ENCODE results near the gene MTCH1.
A peak's percentile ranks its signal among the peaks of the same experiment; 100 is the strongest.

Gene MTCH1, protein sequence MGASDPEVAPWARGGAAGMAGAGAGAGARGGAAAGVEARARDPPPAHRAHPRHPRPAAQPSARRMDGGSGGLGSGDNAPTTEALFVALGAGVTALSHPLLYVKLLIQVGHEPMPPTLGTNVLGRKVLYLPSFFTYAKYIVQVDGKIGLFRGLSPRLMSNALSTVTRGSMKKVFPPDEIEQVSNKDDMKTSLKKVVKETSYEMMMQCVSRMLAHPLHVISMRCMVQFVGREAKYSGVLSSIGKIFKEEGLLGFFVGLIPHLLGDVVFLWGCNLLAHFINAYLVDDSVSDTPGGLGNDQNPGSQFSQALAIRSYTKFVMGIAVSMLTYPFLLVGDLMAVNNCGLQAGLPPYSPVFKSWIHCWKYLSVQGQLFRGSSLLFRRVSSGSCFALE

DNA sequence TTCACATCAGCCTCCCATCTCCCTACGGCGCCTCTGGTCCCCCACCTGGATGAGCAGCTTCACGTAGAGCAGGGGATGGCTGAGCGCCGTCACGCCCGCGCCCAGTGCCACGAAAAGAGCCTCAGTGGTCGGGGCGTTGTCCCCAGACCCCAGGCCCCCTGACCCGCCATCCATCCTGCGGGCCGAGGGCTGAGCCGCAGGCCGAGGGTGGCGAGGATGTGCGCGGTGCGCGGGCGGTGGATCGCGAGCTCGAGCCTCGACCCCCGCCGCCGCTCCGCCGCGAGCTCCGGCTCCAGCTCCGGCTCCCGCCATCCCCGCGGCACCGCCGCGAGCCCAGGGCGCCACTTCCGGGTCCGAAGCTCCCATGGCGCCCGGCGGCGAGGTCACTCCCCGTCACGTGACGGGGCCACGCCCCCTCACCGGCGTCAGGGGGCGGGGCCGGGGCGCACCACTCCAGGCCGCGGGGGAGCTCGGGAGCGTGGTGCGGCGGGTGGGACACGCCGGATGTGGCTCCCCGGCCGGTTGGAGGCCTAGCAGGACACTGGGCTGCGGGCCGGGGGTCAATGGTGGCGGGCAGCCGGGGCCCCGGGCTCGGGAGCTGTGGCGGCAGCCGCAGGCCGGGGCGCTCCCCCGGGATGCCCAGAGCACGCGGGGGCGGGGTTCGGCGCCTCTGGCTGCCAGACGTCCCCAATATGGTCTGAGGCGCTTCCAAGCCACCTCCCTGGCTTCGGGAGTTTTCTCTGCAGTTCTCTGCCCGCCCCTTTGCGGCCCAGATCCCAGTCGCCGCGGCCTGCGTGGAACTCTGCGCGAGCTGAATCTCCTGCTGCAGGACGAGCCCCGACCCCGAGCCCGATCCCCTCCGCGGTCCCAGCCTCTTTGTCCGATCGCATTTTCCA lies at the start of gene MTCH1:
Gene MTCH1 (minus strand): TSS at position 389 of the 896 bp plus-strand sequence. CDS start 23 bp downstream, at position 366.
- peak; percentile 71 for DNase-seq (ENCODE audit: low read depth)

DNA sequence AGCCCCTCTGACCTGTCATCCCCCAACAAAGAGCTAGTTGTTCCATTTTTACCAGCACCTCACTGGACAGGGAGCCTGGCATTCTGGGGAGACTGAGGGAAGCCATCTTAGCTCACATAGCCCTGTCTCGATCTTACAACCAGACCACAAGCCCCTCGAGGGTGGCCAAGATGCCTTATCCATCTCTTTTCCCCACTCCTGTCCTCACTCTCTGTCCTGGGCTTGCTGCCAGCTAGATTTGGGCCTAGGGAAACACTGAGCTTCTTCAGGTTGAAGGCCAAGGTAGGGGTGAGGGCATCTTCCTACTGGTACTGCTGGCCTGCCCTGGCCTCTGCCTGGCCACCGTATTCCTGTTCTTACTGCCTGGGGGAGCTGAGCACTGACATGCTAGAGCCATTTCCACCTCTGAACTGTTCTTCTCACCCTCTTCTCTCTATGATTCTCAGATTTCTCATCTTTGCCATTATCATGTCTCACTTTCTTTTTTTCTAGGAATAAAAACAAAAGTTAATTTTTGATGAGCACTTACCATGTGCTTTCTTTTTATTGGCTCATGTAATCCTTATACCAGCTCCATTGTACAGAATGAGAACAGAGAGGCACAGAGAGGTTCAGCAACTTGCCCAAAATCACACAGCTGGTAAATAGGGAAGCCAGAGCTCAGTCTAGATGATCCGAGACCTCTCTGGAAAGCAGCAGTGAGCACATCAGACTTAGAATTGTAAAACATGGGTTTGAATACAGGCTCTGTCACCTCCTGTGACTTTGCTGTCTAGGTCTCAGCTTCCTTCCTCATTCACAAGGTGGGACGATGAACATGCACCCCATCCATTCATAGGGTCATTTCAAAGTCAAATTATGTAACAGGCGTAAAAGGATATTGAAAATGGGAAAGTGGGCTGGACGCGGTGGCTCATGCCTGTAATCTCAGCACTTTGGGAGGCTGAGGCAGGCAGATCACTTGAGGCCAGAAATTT lies 48.1 kb upstream of the MTCH1 start:
- no peak for DNase-seq (ENCODE audit: low read depth)

DNA sequence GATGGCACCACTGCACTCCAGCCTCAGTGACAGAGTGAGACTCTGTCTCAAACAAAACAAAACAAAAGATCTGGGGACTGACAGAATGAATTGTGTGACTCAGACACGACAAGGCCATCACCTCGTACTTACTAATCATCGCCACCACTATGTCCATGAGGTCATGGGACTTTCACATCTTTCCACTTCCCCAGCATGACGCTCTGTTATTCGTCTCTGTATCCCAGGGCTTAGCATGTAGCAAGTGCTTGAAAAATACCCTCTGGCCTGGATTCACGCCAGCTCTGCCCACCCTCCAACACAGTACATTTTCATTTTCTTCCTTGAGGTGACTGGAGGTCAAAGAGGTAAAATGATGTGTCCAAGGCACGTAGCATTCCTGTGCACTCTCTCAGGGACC lies 47.3 kb upstream of the MTCH1 start:
- DNase-seq (ENCODE audit: low read depth), result no peak

DNA sequence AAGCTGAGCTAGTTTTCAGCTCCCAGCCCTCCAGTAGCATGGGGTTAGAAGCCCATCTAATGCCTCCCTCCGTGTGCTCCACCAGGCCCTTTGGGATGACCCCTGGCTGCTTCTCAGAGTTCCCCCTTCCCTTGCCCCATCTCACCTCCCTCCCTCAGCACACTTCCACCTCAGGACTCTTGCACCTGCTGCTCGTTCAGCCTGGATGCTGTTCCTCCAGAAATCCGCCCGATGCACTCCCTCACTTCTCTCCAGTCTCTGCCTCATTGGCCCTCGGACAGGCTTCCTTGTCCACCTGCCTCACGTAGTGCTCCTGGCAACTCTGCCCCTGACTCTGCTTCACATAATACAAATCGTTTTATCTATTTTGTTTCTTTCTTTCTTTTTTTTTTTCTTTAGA lies 46.2 kb upstream of the MTCH1 start:
- no peak for DNase-seq (ENCODE audit: low read depth)

DNA sequence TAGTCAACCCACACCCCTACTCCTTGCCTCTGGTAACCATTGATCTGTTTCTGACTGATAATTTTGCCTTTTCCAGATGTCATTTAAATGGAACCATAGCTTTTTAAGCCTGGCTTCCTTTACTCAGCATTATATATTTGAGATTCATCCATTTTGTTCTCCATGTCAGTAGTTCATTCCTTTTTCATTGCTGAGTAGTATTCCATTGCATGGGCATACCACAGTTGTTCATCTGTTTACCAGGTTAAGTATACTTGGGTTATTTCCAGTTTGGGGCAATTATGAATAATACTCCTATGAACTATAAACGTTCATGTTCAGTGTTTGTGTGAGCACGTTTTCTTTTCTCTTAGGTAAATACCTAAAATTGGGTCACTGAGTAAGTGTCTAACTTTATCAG lies 44.6 kb upstream of the MTCH1 start:
- no peak for DNase-seq (ENCODE audit: low read depth)

DNA sequence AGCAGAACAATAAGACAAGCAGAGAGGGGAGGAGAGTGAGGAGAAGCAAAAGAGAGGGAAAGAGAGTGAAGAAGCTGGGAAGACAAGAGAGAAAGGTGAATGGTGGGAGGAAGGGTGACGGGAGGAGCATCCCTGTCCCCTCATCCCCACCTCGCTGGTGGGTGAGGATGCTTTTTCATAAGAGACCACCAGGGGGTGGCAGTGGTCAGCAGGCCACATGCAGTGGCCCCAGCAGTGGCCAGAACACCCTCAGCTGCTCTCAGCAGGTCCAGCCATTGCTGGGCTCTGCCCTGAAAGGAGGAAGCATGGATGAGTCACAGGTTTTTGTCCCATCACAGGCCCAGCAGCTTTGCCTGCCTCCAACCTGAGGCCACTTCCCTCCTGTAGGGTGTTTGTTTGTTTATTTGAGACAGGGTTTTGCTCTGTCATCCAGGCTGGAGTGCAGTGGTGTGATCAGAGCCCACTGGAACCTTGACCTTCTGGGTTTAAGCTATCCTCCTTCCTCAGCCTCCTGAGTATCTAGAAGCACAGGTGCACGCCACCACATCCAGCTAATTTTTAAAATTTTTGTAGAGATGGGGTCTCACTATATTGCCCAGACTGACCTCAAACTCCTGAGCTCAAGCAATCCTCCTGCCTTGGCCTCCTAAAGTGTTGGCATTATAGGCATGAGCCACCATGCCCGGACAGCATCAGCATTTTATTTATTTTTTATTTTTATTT lies 43.4 kb upstream of the MTCH1 start:
- peak; percentile 78 for DNase-seq (ENCODE audit: low read depth)

DNA sequence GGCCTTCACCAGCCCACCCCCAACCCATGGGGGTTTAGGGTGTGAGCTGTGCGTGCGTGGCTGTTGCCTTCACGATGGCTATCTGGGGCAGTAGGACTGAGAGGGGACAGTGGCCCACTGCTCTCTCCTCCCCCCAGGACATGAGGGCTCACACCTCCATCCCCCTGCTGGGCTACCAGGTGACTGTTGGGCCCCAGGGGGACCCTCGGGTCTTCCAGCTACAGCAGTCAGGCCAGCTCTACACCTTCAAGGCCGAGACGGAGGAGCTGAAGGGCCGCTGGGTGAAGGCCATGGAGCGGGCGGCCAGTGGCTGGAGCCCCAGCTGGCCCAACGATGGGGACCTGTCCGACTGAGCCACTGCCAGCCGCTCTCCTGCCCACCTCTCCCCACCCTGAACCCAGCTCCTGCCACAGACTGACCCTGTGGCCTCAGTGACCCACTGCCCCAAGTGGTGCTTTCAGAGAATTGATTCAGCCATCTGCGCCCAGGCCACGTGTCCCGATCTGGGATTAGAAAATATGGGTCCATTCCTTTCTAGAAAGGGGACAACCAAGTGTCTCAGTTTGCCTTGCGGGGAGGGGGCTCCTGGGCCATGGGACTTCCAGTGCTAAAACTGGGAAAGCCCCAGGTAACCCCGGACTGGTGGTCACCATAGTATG lies 41.9 kb upstream of the MTCH1 start:
- DNase-seq (ENCODE audit: low read depth), result no peak

DNA sequence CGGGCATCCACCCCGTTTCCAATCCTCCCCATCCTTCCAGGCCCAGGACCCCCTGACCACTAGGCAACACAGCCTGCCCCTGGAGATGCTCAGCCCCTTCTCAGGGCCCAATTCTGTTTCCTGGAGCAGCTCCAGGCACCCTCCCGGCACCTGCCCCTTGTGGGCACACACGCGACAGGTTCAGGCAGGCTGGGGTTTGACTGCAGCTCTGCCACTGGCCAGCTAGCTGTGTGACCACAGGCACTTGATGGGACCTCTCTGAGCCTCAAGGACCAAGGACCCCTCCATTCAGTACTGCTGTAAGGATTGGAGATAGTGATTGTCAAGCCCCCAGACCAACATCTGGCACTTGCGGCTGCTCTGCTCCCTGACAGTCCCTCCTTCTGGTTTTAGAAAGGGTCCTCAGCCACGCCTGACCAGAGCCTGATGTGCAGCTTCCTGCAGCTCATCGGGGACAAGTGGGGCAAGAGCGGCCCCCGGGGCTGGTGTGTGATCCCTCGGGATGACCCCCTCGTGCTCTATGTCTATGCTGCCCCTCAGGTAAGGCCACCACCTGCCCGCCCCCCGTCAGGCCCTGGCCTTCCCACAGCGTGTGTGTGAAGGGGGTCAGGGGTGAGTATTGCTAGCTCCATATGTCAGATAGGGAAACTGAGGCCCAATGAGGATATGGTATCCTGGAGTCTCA lies 41.2 kb upstream of the MTCH1 start:
- DNase-seq (ENCODE audit: low read depth), result no peak

DNA sequence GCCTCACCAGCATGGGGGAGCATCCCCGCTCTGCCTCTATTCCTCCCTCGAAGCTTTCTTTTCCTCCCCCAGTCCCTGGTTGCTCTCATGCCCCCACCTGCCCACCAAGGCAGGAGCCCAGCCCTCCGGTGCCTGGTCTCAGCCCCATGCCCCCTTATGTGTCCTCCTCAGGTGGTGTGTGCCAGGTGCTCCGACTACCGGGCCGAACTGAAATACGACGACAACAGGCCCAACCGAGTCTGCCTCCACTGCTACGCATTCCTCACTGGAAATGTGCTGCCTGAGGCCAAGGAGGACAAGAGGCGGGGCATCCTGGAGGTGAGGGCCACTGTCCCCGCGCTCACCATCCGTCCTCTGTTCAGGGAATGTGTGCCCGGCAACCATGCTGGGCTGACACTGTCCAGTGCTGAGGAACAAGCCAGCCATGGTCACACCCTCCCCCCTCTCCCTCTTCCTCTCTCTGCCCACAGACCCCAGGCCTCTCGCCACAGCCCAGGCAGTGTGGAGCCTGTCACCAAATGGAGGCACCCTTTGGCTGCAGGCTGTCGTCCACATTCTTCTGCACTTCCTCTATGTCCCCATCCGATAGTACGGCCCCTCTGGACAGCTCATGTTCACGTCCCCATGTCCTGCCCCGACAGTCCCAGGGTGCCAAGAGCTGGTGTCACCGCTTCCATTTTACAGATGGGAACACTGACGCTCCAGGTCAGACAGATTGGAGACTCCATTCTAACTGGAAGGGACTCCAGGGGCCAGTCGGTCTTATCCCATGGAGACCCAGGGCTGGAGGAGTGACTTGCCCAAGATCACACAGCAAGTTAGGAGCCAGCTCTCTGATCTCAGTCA lies 39.8 kb upstream of the MTCH1 start:
- DNase-seq (ENCODE audit: low read depth), result no peak

DNA sequence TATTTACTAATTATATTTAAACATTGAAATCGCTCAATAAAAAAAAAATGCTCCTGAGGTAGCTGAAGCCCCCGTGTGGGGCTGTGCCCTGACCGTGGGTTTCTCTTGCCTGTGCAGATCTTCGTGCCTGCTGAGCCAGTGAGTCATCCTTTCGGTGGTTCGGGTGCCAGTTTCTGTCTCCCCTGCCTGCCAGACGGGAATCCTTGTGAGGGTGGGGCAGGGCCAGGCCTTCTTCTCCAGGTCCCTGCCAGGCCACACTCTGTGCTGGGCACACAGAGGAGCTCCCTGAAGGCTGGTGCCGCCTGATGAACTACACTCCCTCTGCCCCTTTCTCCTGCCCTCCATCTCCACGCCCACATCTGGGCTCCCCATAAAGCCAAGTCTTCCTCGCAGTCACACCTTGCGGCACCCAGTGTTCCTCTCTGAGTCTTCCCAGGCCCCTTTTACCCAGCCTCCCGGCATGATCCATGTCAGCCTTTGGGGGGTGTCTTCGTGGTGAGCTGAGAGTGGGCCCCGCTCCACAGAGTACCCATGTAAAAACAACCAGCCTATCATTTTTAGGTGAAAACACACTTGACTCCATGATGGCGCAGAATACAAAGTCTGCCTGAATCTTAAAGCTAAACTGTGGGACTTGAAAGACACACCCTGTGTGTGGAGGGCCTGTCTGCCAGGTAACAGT lies 38.8 kb upstream of the MTCH1 start:
- DNase-seq (ENCODE audit: low read depth), result no peak

DNA sequence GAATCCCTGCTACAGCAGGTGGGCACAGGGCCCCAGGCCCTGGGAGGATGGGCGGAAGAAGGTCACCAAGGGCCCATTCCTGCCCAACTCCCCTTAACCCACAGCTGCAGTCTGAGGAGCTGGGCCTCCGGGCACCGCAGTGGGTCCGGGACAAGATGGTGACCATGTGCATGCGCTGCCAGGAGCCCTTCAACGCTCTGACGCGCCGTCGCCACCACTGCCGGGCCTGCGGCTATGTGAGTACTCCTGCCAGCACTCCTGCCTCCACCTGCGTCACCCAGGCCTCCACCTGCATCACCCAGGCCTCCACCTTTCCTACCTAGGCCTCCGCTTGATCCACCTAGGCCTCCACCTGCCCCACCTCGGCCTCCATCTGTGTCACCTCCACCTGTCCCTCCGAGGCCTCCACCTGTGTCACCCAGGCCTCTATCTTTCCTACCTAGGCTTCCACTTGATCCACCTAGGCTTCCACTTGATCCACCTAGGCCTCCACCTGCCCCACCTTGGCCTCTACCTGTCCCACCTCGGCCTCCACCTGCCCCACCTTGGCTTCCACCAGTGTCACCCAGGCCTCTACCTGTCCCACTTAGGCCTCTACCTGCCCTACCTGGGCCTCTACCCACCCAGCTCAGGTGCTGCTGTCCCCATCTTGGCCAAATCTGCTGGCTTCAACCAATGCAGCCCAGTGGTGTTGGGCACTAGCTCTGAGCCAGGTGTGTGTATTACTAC lies 36.3 kb upstream of the MTCH1 start:
- no peak for DNase-seq (ENCODE audit: low read depth)

DNA sequence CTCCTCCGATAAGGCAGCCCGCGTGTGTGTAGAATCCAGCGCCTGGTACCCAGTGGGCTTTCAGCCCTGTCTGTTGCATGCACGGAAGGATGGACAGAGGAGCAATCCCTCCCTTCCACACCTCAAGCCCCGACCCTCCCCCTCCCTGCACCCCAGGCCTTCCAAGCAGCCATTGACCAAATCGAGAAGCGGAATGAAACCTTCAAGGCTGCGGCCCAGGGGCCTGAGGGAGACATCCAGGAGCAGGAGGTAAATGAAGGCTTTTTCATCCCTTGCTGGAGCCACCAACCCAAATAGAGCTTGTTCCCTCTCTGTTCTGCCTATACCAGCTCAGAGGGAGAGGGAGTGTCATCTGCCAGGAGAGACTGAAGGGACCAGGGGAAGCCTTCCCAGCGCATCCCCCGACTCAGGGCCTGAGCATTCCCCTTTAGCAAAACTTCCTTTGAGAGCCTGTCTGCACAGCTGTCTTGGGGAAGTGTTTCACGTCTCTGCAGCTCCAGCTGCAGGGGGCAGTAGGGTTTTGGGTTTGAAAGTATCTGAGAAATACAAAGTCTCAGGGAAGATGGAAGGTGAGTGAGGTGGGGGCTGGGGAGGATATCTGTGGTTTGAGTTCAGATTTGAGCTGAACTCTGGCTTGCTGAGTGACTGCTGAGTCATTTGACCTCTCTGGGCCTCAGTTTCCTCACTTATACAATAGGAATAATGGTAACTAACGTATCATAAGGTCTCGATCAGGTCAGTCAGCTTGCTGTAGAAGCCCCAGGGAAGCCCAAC lies 35.5 kb upstream of the MTCH1 start:
- peak; percentile 26 for DNase-seq (ENCODE audit: low read depth)

DNA sequence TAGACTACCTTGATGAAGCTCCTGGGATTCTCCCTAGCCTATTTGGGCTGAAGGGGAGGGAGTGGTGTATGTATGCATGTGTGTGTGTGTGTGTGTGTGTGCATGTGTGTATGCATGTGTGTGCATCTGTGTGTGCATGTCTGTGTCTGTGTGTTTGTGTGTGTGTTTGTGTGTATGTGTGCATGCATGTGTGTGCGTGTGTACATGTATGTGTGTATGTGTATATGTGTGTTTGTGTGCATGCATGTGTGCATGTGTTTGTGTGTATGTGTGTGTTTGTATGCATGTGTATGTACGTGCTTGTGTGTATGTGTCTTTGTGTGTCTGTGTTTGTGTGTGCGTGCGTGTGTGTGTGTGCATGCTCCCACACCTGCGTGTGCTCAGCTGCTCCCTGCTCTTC lies 34.8 kb upstream of the MTCH1 start:
- DNase-seq (ENCODE audit: low read depth), result no peak

DNA sequence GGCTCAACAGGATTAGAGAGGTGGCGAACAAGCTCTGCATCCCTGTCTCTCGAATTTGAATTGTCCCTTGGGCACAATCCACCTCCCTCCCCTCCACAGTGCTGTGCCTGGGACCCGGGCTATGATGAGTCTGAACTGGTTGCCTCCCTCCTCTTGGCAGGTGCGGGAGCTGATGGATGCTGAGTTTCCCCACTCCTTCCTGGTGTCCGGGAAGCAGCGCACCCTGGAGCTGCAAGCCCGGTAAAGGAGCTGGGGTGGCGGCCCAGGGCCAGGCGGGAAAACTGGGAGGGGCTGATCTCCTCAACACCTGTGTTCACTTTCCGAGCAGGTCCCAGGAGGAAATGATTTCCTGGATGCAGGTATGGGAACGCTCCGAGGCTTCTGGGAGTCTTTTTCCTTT lies 34.4 kb upstream of the MTCH1 start:
- DNase-seq (ENCODE audit: low read depth), result no peak

DNA sequence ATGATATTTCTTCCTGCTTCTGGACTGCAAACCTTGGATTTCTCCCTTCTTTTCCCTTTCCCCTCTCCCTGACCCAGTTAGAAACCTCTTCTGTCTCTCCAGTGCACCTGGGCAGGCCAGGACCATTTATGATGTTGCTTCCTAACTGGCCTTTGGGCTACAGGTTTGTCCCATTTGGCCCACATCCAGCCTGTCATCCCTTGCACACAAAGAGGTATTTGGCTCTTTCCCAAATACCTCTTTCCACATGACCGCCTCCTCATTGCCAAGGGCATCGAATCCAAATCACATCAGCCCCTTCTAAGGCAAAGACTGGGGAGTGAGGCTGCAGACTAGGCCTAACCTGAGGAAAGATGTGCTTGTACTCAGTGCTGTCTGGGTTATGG lies 33.1 kb upstream of the MTCH1 start:
- DNase-seq (ENCODE audit: low read depth), result no peak

DNA sequence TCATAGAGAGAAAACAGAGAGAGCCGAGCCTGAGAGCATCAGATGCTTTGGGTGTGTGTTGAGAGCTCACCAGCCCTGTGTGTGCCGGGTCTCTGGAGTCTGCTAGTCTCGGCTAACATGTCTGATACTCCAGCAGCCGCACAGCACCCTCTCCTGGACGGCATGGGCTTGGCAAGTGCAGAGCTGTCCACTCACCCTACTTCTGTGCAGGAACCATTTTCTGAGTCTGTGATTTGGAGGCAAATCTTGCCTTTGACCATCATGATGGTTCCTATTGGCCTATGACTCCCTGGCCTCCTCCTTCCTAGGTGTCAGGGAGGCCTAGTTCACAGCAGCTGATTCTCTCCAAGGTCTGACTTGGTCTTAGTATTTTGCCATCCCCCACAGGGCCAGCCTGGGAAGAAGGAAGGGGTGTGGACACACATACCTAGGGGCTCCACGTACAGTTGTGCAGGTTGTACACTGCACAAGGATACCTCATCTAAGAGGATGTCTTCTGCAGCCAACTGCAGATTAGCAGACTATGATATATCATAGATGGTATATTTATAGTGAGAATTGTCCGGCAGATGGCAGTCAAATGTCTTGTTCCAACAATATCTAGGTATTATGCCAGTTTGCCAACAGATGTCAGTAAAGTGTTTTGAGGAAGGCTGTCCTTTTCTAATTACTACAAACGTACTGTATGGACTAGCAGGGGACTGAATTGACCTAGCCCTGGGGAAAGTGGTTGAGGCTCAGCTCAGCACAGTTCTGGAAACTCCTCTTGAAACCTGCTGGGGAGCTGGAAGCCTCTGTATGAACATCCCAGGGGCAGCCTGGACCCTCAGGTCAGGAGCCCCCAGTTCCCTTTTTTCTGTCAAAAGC lies 32.4 kb upstream of the MTCH1 start:
- DNase-seq (ENCODE audit: low read depth), result peak; percentile 85
